ENCODE results near the gene SPAG4.

Gene SPAG4

DNA sequence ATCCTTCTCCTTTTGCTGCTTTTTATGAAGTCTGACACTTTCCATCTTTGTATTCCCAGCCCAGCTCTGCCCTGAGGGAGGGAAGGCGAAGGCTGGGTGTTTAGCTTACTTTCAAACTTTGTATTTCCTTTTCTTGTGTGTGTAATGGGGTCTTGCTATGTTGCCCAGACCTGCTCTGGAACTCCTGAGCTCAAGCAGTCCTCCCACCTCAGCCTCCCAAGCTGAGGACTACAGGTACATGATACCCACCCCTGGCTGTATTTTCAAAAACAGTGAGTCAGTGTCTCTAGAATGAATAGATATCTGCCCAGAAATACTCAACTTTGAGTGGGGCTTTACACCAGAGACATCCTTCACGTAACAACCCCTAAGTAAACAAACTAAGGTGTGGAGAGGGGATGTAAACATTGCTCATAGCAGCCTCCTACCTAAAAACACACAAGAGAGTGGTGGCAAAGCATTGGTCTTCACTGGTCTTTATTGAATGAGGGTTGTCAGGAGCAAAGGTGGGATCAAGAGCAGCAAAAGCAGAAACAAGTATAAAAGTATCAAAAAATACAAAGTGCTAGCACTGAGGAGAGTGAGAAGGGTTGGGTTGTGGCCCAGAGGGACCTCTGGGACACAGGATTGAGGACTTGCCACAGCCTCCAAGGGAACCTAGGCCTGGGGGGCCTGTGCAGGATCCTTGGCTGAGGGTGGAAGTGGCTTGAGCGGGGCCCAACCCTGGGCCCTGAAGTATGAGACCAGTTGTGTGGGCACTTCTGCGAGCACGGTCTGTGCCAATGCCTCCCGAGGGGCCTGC is 10.2 kb downstream of the SPAG4 start:
- TF ChIP-seq, protein P1, sequence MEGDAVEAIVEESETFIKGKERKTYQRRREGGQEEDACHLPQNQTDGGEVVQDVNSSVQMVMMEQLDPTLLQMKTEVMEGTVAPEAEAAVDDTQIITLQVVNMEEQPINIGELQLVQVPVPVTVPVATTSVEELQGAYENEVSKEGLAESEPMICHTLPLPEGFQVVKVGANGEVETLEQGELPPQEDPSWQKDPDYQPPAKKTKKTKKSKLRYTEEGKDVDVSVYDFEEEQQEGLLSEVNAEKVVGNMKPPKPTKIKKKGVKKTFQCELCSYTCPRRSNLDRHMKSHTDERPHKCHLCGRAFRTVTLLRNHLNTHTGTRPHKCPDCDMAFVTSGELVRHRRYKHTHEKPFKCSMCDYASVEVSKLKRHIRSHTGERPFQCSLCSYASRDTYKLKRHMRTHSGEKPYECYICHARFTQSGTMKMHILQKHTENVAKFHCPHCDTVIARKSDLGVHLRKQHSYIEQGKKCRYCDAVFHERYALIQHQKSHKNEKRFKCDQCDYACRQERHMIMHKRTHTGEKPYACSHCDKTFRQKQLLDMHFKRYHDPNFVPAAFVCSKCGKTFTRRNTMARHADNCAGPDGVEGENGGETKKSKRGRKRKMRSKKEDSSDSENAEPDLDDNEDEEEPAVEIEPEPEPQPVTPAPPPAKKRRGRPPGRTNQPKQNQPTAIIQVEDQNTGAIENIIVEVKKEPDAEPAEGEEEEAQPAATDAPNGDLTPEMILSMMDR (IDR thresholded peaks at IDR 0.05; ENCODE audit: low read depth, low read length, poor library complexity, severe bottlenecking): no peak
- TF ChIP-seq EZH2phosphoT487 (IDR thresholded peaks at IDR 0.05; ENCODE audit: borderline replicate concordance, low read length): no peak
- Histone ChIP-seq H3K4me1 (ENCODE audit: control insufficient read depth, low read length) (peaks cover under 1% of the 10 kb centered on the region), H3K4me2 (ENCODE audit: low read length) (no peak overlapping the region), H3K27ac (ENCODE audit: low read depth, low read length) (no peak overlapping the region), H3K79me2 (ENCODE audit: control insufficient read depth, low read length) (no peaks in the 10 kb centered on the region), H3K9me2 (replicated peaks; ENCODE audit: control insufficient read depth, low read length) (no peaks in the 10 kb centered on the region), H3K27me3 (ENCODE audit: control insufficient read depth, low read length) (no peaks in the 10 kb centered on the region), H3K9me3 (ENCODE audit: control insufficient read depth, insufficient read depth, low read length) (no peaks in the 10 kb centered on the region), H3K36me3 (ENCODE audit: control insufficient read depth, low read length) (peaks cover 51% of the 10 kb centered on the region), H4K20me1 (ENCODE audit: control insufficient read depth, insufficient read depth, low read depth, low read length) (no peaks in the 10 kb centered on the region), H3F3A (ENCODE audit: control insufficient read depth, insufficient read depth) (peaks cover 4% of the 10 kb centered on the region), H3K4me3 (ENCODE audit: low read length) (no peak overlapping the region)

GRCh38 chr20:35626386-35627001 is 10.9 kb downstream of the SPAG4 start:
- Histone ChIP-seq H3K4me3 (ENCODE audit: low read length) (no peak overlapping the region), H3K9me2 (replicated peaks; ENCODE audit: control insufficient read depth, low read length) (no peaks in the 10 kb centered on the region), H3F3A (ENCODE audit: control insufficient read depth, insufficient read depth) (no peaks in the 10 kb centered on the region), H3K36me3 (ENCODE audit: control insufficient read depth, low read length) (peaks cover 53% of the 10 kb centered on the region), H3K4me1 (ENCODE audit: control insufficient read depth, low read length) (no peaks in the 10 kb centered on the region), H3K79me2 (ENCODE audit: control insufficient read depth, low read length) (no peaks in the 10 kb centered on the region), H4K20me1 (ENCODE audit: control insufficient read depth, insufficient read depth, low read depth, low read length) (no peaks in the 10 kb centered on the region), H3K4me2 (ENCODE audit: low read length) (no peak overlapping the region), H3K9me3 (ENCODE audit: control insufficient read depth, insufficient read depth, low read length) (no peaks in the 10 kb centered on the region), H3K27ac (ENCODE audit: low read depth, low read length) (no peak overlapping the region), H3K27me3 (ENCODE audit: control insufficient read depth, low read length) (no peaks in the 10 kb centered on the region)
- no peak for TF ChIP-seq EZH2phosphoT487 (IDR thresholded peaks at IDR 0.05; ENCODE audit: borderline replicate concordance, low read length)
- TF ChIP-seq, protein P1 (IDR thresholded peaks at IDR 0.05; ENCODE audit: low read depth, low read length, poor library complexity, severe bottlenecking): no peak

- H3K9me2 ChIP-seq (replicated peaks; ENCODE audit: control insufficient read depth, low read length): no peaks in the 10 kb centered on the region
- H3F3A ChIP-seq (ENCODE audit: control insufficient read depth, insufficient read depth): no peaks in the 10 kb centered on the region
- no peaks in the 10 kb centered on the region for H3K27me3 ChIP-seq (ENCODE audit: control insufficient read depth, low read length)
- TF ChIP-seq EZH2phosphoT487 (IDR thresholded peaks at IDR 0.05; ENCODE audit: borderline replicate concordance, low read length): no peak
- TF ChIP-seq, protein P1 (IDR thresholded peaks at IDR 0.05; ENCODE audit: low read depth, low read length, poor library complexity, severe bottlenecking): no peak
- H3K9me3 ChIP-seq (ENCODE audit: control insufficient read depth, insufficient read depth, low read length): no peaks in the 10 kb centered on the region
- peaks cover 57% of the 10 kb centered on the region for H3K36me3 ChIP-seq (ENCODE audit: control insufficient read depth, low read length)
- no peak overlapping the region for H3K27ac ChIP-seq (ENCODE audit: low read depth, low read length)
- H3K79me2 ChIP-seq (ENCODE audit: control insufficient read depth, low read length): no peaks in the 10 kb centered on the region
- no peak overlapping the region for H3K4me2 ChIP-seq (ENCODE audit: low read length)
- no peaks in the 10 kb centered on the region for H3K4me1 ChIP-seq (ENCODE audit: control insufficient read depth, low read length)
- no peaks in the 10 kb centered on the region for H4K20me1 ChIP-seq (ENCODE audit: control insufficient read depth, insufficient read depth, low read depth, low read length)
- no peak overlapping the region for H3K4me3 ChIP-seq (ENCODE audit: low read length)
Observed at GRCh38 chr20:35627121-35627520, 11.5 kb downstream of the SPAG4 start.
